ENCODE measurements around the gene PUS1. TPM values are rescaled to one million over a fixed set of nuclear protein-coding genes. Genes with fewer than 3 reads are reported as not detected.

The PUS1 gene
- polyA plus RNA-seq, 1 experiment, result 11.4 TPM

- Histone ChIP-seq H3K9me3 (ENCODE audit: control insufficient read depth, insufficient read depth, low read length) (no peaks in the 10 kb centered on the region; the same call in 1 of the 2 replicates), H3K4me3 (ENCODE audit: low read depth, low read length) (no peak overlapping the region), H3K27ac (ENCODE audit: low read depth, low read length) (no peak overlapping the region), H3K27me3 (ENCODE audit: control insufficient read depth, insufficient read depth, low read length) (peaks cover 6% of the 10 kb centered on the region)
- ChIA-PET CTCF (interaction anchor here (0.7 kb wide), 1 partner anchor 153 kb away, joined by 3 read pairs; no protein-coding TSS in a partner anchor), POLR2A (no interaction called here)
- no peak for TF ChIP-seq CTCF (IDR thresholded peaks at IDR 0.05; ENCODE audit: low read depth, low read length)
- no peak for DNase-seq (ENCODE audit: low read depth, low spot score)
These were observed 36.1 kb upstream of the PUS1 start for GRCh38 chr12:131892711-131893604.

DNA sequence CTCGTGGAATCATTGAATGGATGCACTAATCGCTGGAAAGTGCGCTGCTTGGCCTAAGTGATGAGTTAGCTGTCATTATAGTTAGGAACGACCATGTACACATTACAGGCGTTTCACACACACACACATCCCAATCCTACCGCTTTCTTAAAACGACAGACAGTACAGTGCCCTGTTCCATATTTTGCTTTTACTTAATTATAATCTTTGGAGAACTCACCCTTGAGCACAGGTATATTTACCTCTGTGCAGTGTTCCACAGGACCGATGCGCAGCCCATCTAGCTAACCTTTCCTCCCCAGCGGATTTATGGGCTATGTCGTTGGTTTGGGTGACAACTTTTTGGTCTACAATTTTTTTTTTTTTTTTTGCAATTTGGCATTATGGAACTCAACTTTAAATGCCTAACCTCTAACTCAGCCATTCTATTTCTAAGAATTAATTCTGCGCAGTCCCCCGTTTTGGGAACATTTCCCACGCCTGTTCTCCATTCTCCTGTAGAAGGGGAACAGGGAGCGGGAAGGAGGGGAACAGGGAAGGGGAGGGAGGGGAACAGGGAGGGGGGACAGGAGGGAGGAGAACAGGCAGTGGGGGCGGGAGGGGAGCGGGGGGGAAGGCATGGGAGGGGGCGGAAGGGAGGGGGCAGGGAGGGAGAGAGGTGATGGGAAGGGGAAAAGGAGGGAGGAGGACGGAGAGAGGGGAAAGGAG is 35.3 kb upstream of the PUS1 start:
- POLR2A ChIA-PET, result no interaction called here
- no peak for TF ChIP-seq CTCF (IDR thresholded peaks at IDR 0.05; ENCODE audit: low read depth, low read length)
- CTCF ChIA-PET, result interaction anchor here (0.7 kb wide), 1 partner anchor 153 kb away, joined by 3 read pairs; no protein-coding TSS in a partner anchor
- no peaks in the 10 kb centered on the region; the same call in 1 of the 2 replicates for H3K9me3 ChIP-seq (ENCODE audit: control insufficient read depth, insufficient read depth, low read length)
- no peak overlapping the region for H3K27ac ChIP-seq (ENCODE audit: low read depth, low read length)
- no peak for DNase-seq (ENCODE audit: low read depth, low spot score)
- H3K4me3 ChIP-seq (ENCODE audit: low read depth, low read length), result peak overlapping the region; percentile 25
- H3K27me3 ChIP-seq (ENCODE audit: control insufficient read depth, insufficient read depth, low read length), result peaks cover 6% of the 10 kb centered on the region

DNA sequence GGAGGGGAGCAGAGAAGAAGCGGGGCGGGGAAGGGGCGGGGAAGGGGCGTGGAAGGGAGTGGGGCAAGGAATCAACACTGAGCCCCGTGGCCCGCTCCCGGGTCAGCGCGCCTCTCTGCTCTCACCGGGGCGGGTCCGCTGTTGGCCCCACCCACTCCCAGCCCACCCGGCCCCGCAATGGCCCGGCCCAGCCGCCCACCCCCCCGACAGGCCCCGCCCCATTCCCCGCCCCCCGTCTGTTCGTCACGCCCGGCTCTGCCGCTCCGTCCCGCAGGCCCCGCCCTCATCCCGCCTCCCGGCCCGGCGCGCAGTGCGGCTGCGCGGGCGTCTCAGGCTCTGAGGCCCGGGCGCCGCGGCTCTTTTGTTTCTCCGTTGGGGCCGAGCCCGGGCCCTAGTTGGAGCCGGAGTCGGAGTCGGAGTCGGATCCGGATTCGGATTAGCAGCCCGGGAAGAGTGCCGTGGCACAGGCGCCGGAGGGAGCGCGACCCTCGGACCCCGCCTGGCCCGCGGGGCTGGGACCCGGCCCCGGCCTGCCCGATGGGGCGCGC is 34.7 kb upstream of the PUS1 start, which contains the start of gene ULK1:
TSS of gene ULK1 (plus strand) at position 310 of the 548 bp plus-strand sequence. CDS start 380 bp downstream, outside the sequence.
- Histone ChIP-seq H3K27me3 (ENCODE audit: control insufficient read depth, insufficient read depth, low read length) (no peaks in the 10 kb centered on the region), H3K4me3 (ENCODE audit: low read depth, low read length) (peak within 1 kb of the TSS; percentile 69), H3K27ac (ENCODE audit: low read depth, low read length) (peak within 1 kb of the TSS; percentile 31), H3K9me3 (ENCODE audit: control insufficient read depth, insufficient read depth, low read length) (no peaks in the 10 kb centered on the region; the same call in 1 of the 2 replicates)
- TF ChIP-seq CTCF (IDR thresholded peaks at IDR 0.05; ENCODE audit: low read depth, low read length), result no peak
- POLR2A ChIA-PET, result no interaction called here
- peak; percentile 57 for DNase-seq (ENCODE audit: low read depth, low spot score)
- CTCF ChIA-PET, result no interaction called here

DNA sequence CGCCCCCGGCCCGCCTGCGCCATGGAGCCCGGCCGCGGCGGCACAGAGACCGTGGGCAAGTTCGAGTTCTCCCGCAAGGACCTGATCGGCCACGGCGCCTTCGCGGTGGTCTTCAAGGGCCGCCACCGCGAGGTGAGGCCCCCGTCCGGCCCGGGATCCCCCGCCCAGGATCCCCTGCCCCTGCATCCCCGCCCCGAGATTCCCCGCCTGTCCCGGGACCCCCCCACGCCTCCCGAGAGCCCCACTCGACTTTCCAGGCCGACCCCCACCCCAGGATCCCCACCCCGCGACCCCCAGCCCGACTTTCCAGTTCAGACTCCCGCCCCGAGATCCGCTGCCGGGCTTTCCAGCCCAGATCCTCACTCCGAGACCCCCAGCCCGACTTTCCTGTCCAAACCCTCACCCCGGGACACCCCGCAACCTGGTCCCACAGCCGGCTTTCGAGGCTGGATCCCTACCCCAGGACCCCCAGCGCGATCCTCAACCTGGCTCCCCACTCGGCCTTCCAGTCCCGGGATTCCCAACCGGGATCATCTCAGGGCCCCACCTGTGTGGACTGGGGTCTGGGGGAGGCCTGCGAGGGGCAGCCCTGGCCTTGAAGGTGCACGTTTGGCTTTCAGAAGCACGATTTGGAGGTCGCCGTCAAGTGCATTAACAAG is 34.0 kb upstream of the PUS1 start:
- DNase-seq (ENCODE audit: low read depth, low spot score), result no peak
- Histone ChIP-seq H3K27ac (ENCODE audit: low read depth, low read length) (peak overlapping the region; percentile 31), H3K9me3 (ENCODE audit: control insufficient read depth, insufficient read depth, low read length) (no peaks in the 10 kb centered on the region; the same call in 1 of the 2 replicates), H3K27me3 (ENCODE audit: control insufficient read depth, insufficient read depth, low read length) (no peaks in the 10 kb centered on the region), H3K4me3 (ENCODE audit: low read depth, low read length) (peak overlapping the region; percentile 69)
- TF ChIP-seq CTCF (IDR thresholded peaks at IDR 0.05; ENCODE audit: low read depth, low read length), result no peak
- CTCF ChIA-PET, result no interaction called here
- POLR2A ChIA-PET, result no interaction called here
